ENCODE measurements around the gene HSF2BP.
"Not testable (repeated sequence)": the region's sequence is repeated elsewhere in the genome, so short reads cannot be mapped to it uniquely, and the experiment has no call there.

HSF2BP gene

DNA sequence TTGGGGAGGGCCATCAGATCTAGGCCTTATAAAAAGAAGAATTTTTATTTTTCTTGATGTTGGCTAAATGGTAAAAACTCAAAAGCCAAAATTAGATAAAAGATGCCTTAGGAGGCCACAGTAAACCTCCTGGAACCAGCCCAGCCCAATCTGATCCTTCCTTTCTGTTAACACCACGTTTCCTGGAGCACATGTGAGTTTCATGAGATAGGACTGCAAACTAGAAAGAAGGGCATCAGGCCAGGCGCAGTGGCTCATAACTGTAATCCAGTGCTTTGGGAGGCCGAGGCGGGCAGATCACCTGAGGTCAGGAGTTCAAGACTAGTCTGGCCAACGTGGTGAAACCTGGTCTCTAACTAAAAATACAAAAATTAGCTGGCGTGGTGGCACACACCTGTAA is 6.7 kb downstream of the HSF2BP start:
- DNase-seq (ENCODE audit: extremely low read depth in 1 of 2, low read depth in 1 of 2) = no peak

DNA sequence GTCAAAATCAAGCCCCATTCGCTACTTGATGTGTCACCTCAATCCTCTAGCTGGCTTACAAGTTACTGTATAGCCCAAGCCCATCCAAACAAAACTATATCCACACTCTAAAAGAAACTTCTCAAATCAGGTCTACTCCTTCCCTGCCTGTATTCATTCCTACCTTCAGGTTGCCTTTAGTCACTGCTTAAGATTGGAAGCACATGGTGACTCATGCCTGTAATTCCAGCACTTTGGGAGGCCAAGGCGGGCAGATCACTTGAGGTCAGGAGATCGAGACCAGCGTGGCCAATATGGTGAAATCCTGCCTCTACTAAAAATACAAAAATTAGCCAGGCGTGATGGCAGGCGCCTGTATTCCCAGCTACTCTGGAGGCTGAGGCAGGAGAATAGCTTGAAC is 7.4 kb downstream of the HSF2BP start:
- not testable (repeated sequence) for DNase-seq (ENCODE audit: extremely low read depth in 1 of 2, low read depth in 1 of 2)

- no peak for DNase-seq (ENCODE audit: extremely low read depth in 1 of 2, low read depth in 1 of 2)
Measured at GRCh38 chr21:43648171-43648570, 11.1 kb downstream of the HSF2BP start.

DNA sequence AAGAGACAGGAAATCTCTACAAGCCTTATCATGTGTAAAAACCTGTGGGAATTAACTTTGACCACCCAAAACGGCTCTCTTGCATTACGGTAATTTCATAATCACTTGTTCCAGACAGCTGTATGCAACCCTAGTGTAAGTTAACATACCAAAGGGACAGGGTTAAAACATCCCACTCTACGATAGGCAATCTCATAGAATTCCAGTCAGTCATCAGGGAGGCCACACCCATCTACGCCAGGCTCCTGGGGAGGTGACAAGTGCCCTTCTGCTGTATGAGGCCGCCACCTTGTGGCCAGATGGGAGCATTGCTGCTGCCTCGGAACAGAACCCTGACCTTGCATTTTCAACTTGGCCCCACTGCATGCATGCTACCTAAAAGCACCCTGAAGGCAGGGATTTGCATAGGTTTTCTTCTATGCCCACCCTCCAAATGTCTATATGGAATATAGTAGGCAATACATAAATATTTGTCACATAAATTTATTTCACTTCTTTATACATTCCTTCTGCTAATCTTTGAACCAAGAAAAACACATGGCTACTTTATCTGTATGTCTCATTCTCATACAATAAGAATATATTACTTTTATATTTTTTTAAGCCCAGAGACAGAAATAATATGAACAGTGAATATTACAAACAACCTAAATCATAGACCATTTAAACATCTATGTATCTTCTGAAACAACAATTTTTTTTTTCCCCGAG is 12.6 kb downstream of the HSF2BP start:
- DNase-seq (ENCODE audit: extremely low read depth in 1 of 2, low read depth in 1 of 2) = peak; percentile 53 to 77

GRCh38 chr21:43645976-43646375 is 13.3 kb downstream of the HSF2BP start:
- no peak for DNase-seq (ENCODE audit: extremely low read depth in 1 of 2, low read depth in 1 of 2)

DNA sequence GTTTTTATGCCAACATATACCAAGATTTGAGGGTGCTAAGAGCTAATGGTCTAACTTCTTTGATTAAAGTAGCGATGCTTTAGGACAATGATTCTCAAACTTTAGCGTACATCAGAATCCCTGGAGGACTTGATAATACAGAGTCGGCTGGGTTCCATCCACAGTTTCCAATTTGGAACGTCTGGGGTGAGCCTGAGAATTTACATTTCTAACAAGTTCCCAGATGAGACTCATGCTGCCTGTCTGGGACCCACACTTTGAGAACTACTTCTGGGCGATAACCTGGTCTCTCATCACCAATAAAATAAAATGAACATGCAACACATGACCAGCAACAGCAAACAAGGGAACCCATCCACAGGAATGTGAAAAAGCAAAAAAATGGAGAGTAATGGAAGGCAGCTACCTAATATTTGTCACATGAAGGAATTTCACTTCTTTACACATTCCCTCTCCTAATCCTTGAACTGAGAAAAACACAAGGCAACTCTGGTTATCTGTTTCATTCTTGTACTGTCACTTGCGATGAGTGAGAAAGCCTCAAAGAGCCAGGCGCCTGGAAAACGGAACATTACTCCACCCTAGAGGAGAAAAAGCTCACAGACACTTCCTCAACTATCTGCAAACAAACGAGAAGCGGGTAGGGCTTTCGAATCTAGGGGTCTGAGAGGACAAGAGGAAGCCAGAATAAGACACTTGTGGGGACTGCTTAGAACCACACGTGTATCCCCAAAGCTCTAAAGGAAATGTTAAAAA is 14.0 kb downstream of the HSF2BP start:
- no peak for DNase-seq (ENCODE audit: extremely low read depth in 1 of 2, low read depth in 1 of 2)

- DNase-seq (ENCODE audit: extremely low read depth in 1 of 2, low read depth in 1 of 2) = no peak
Measured at GRCh38 chr21:43644609-43645008, 14.7 kb downstream of the HSF2BP start.

DNA sequence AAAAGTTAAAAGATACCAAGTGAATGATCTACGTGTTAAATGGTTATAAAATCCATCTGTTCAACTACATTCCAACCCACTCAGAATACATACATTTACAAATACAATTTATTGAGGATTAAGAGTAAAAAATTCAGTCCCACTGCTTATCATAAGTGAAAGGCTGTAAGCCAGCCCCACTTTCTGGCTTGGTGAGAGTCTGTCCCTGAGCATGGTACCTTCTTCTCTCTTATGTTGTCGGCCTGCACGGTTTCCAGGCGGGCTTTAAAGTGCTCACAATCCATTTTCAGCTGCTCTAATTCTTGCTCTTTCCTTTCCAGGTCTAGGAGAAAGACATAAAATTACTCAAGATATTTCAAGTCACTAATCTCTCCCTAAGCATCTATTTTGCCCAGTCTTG is 15.2 kb downstream of the HSF2BP start:
- no peak for DNase-seq (ENCODE audit: extremely low read depth in 1 of 2, low read depth in 1 of 2)

DNA sequence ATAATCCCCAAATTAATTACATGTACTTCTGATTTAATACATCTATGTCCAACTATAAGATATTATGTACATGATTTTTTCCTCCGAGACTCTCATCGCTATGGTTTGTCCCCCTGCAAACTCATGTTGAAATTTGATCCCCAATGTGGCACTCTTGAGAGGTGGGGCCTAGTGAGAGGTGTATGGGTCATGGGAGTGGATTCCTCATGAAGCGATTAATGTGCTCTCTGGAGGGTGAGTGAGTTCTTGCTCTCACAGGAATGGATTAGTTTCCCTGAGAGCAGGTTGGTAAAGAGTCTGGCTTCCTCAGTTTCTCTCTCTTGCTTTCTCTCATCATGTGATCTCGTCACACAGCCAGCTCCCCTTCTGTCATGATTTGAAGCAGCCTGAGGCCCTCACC is 16.1 kb downstream of the HSF2BP start:
- DNase-seq (ENCODE audit: extremely low read depth in 1 of 2, low read depth in 1 of 2) = no peak

DNA sequence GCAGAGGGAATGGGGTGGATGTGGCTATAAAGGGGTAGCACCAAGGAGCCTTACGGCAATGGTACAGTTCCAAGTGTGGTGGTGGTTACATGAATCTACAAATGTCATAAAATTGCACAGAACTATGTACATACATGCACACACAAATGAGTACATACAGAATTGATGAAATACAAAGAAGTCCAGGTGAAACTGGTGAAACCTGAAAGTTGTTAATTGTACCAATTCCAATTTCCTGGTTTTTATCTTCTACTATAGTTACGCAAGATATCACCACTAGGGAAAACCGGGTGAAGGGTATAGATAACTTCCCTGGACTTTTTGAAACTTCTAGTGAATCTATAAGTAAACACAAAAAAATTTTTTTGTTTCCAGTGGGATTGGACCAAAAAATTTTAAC is 18.9 kb downstream of the HSF2BP start:
- DNase-seq (ENCODE audit: extremely low read depth in 1 of 2, low read depth in 1 of 2) = no peak

GRCh38 chr21:43639470-43640353 is 19.6 kb downstream of the HSF2BP start:
- DNase-seq (ENCODE audit: extremely low read depth in 1 of 2, low read depth in 1 of 2) = no peak

DNA sequence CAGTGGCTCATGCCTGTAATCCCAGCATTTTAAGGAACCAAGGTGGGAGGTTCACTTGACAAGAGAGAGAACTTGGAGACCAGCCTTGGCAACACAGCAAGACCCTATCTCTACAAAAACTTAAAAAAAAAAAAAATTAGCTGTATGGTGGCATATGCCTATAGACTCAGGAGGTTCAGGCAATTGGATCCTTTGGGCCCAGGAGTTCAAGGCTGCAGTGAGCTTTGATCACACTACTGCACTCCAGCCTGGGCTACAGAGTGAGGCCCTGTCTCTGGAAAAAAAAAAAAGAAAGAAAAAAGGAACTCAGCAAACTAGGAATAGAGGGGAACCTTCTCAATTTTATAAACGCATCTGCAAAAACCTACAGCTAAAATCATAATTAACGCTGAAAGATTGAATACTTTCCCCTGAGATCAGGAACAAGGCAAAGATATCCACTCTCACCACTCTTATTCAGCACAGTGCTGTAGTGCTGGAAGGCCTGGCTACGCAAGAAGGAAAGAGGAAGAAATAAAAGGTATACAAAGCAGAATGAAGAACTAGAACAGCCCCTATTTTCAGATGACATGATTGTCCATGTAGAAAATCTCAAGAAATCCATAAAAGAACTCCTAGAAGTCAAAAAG is 21.6 kb downstream of the HSF2BP start:
- DNase-seq (ENCODE audit: extremely low read depth in 1 of 2, low read depth in 1 of 2) = no peak

DNA sequence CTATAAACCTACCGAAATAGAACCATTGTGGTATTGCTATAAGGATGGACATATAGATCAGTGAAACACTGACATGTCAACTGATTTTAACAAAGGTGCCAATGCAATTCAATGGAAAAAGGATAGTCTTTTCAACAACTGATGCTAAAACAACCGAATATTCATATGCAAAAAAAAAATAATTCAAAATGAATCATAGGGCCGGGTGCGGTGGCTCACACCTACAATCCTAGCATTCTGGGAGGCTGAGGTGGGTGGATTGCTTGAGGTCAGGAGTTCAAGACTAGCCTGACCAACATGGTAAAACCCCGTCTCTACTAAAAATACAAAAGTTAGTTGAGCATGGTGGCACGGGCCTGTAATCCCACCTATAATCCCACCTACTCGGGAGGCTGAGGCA is 23.9 kb downstream of the HSF2BP start:
- no peak for DNase-seq (ENCODE audit: extremely low read depth in 1 of 2, low read depth in 1 of 2)

GRCh38 chr21:43634618-43635017 is 24.7 kb downstream of the HSF2BP start:
- no peak for DNase-seq (ENCODE audit: extremely low read depth in 1 of 2, low read depth in 1 of 2)

DNA sequence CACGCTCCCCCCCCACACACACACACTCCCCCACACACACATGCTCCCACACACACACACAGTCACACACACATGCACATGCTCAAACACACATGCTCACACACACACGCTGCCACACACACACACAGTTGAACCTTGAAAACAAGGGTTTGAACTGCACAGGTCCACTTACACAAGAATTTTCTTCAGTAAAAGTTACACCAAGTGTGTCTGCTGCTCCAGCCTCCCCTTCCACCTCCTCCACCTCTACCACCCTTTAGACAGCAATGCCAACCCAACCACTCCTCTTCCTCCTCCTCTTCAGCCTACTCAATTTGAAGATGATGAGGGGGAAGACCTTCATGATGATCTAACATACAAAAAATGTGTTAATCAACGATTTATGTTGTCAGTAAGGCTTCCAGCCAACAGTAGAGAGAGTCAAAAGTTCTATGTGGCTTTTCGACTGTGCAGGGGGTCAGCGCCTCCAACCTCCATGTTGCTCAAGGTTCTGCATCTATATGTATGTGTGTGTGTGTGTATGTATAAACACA is 26.8 kb downstream of the HSF2BP start:
- DNase-seq (ENCODE audit: extremely low read depth in 1 of 2, low read depth in 1 of 2) = no peak

DNA sequence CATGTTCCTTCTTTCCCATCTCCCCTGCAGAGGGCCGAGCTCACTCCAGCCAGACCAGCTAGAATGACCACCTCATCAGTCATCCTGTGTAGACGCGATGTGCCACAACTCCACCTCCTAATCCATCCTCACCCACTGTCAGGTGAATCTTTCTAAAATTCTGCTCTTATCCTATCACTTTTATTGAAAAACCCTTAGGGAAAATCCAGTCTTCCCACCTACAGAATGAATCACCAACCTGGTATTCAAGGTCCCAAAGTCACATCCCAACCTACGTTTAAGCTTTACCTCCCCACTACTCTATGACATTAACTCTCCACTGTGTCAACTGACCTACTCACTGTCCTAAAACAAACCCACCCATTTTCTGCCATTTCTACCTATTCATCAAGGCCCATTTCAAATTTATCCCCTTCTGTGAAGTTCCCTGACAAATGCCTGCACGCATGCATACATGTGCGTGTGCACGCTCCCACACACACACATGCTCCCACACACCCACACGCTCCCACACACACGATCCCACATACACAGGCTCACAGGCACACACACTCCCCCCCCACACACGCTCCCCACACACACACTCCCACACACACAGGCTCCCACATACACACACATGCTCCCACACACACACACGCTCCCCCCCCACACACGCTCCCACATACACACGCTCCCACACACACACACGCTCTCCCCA is 27.7 kb downstream of the HSF2BP start:
- DNase-seq (ENCODE audit: extremely low read depth in 1 of 2, low read depth in 1 of 2) = no peak

DNA sequence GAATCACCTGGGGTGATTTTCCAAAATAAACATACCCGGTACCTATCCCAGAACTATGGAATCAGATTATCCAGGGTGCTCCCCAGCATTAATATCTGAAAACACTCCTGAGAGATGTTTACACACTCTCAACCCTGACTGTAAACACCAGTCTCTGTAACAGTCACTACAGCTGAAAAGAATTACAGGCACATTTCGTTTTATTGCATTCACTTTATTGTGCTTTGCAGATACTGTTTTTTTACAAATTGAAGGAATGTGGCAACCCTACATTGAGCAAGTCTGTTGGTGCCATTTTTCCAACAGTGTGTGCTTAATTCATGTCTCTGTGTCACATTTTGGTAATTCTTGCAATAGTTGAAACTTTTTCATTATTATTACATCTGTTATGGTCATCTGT is 31.8 kb downstream of the HSF2BP start:
- DNase-seq (ENCODE audit: extremely low read depth in 1 of 2, low read depth in 1 of 2) = no peak

- DNase-seq (ENCODE audit: extremely low read depth in 1 of 2, low read depth in 1 of 2) = no peak
Measured at GRCh38 chr21:43626390-43626789, 32.9 kb downstream of the HSF2BP start.

- DNase-seq (ENCODE audit: extremely low read depth in 1 of 2, low read depth in 1 of 2) = no peak
Measured at GRCh38 chr21:43624339-43624738, 34.9 kb downstream of the HSF2BP start.

GRCh38 chr21:43623588-43623987 is 35.7 kb downstream of the HSF2BP start:
- DNase-seq (ENCODE audit: extremely low read depth in 1 of 2, low read depth in 1 of 2) = no peak

Data from stimulated activated CD8-positive, alpha-beta memory T cell treated with anti-CD3 and anti-CD28 coated beads, Interleukin-7, amount 100 ng/mL, for 48 hours (primary cell).